PC-9 (cell line): ENCODE results near the gene ERICH2. TPM values are rescaled to one million over a fixed set of nuclear protein-coding genes. Genes with fewer than 3 reads are reported as not detected.
A peak's percentile ranks its signal among the peaks of the same experiment; 100 is the strongest.

Source experiments
- BruUV-seq: library from RNA; stranded (reverse); fragments of 400-500 nt; replicated peaks from 2 replicates; lab custom pipeline; 2021; lab: Mats Ljungman, UMichigan
- CTCF ChIA-PET: fragments of 300-600 bp; sonication (Branson Sonifier 250); formaldehyde crosslinking; loops from one replicate; lab custom pipeline; 2022; ENCODE audit warnings: antibody characterized with exemption; lab: Charles Lee
- POLR2A ChIA-PET: fragments of 300-600 bp; sonication (Branson Sonifier 250); formaldehyde crosslinking; loops from one replicate; lab custom pipeline; 2022; ENCODE audit warnings: antibody characterized with exemption; ENCODE audit not compliant: unreplicated experiment; lab: Charles Lee
- DNase-seq, 2 experiments: peaks; one replicate each; pipeline versions ENCODE4 v3.0.0 to v3.0.0-alpha.2; 2015 to 2022; ENCODE audit warnings: mixed read lengths in 1 of 2
- H2AFZ ChIP-seq: fragments of 200-600 bp; sonication (generic); 2 replicates; pipeline ENCODE4 v1.8.1; 2017; ENCODE audit warnings: antibody characterized with exemption
- H3F3A ChIP-seq: fragments of 200-600 bp; sonication (generic); 2 replicates; pipeline ENCODE4 v1.8.1; 2017; ENCODE audit warnings: antibody characterized with exemption, mild to moderate bottlenecking, low read depth; ENCODE audit not compliant: insufficient read depth
- H3K27ac ChIP-seq: fragments of 200-600 bp; sonication (generic); 2 replicates; pipeline ENCODE4 v1.6.1; 2016; ENCODE audit warnings: mixed run types
- H3K27me3 ChIP-seq: fragments of 200-600 bp; sonication (generic); 2 replicates; pipeline ENCODE4 v1.6.1; 2016; ENCODE audit warnings: low read depth, mixed run types; ENCODE audit not compliant: insufficient read depth
- H3K36me3 ChIP-seq: fragments of 200-600 bp; sonication (generic); 2 replicates; pipeline ENCODE4 v1.6.1; 2016; ENCODE audit warnings: low read depth, mixed run types
- H3K4me1 ChIP-seq: fragments of 200-600 bp; sonication (generic); replicated peaks from 2 replicates; pipeline ENCODE4 v1.6.1; 2016; ENCODE audit warnings: mixed run types; ENCODE audit not compliant: insufficient read depth
- H3K4me2 ChIP-seq: fragments of 200-600 bp; sonication (generic); 2 replicates; pipeline ENCODE4 v1.6.1; 2017; ENCODE audit warnings: mixed run types
- H3K4me3 ChIP-seq: fragments of 200-600 bp; sonication (generic); 2 replicates; pipeline ENCODE4 v1.6.1; 2016; ENCODE audit warnings: mixed run types
- H3K79me2 ChIP-seq: fragments of 200-600 bp; sonication (generic); 2 replicates; pipeline ENCODE4 v1.6.1; 2017; ENCODE audit warnings: low read depth, mixed run types
- H3K9me2 ChIP-seq: fragments of 200-600 bp; sonication (generic); 2 replicates; pipeline ENCODE4 v1.8.1; 2017; ENCODE audit warnings: mild to moderate bottlenecking; ENCODE audit not compliant: insufficient read depth
- H3K9me3 ChIP-seq: fragments of 200-600 bp; sonication (generic); 2 replicates; pipeline ENCODE4 v1.8.1; 2016; ENCODE audit warnings: low read depth; ENCODE audit not compliant: insufficient read depth
- H4K20me1 ChIP-seq: fragments of 200-600 bp; sonication (generic); 2 replicates; pipeline ENCODE4 v1.8.1; 2017; ENCODE audit not compliant: insufficient read depth
- CTCF ChIP-seq: fragments of 200-600 bp; sonication (generic); conservative IDR thresholded peaks from 2 replicates; pipeline ENCODE4 v1.6.1; 2017; ENCODE audit warnings: mixed run types, antibody characterized with exemption, mild to moderate bottlenecking, moderate library complexity
- EZH2 ChIP-seq: fragments of 200-600 bp; sonication (generic); IDR thresholded peaks from 2 replicates; pipeline ENCODE4 v1.8.0; 2017; ENCODE audit warnings: antibody characterized with exemption, low read depth
- intact Hi-C: fragments of 100-400 bp; cut with micrococcal nuclease; formaldehyde crosslinking; loops from one replicate; pipeline ENCODE4 v1.10.0; 2022; ENCODE audit not compliant: unreplicated experiment
- total RNA-seq: library from RNA; stranded (reverse); gene quantifications from 2 replicates; pipeline ENCODE4 v1.2.3, GENCODE V29; 2021

Gene ERICH2
- total RNA-seq, 1 experiment from 2014 or later: 2.0 TPM

GRCh38 chr2:170820757-170821530, 50.8 kb downstream of the ERICH2 start:
- Histone ChIP-seq H3K4me3 (no peak overlapping the region), H3K27me3 (no peaks in the 10 kb centered on the region), H3K27ac (no peak overlapping the region), H3K9me2 (no peaks in the 10 kb centered on the region), H3K79me2 (no peaks in the 10 kb centered on the region), H2AFZ (no peak overlapping the region), H3F3A (no peaks in the 10 kb centered on the region), H3K9me3 (no peaks in the 10 kb centered on the region), H3K36me3 (no peaks in the 10 kb centered on the region), H3K4me1 (no peaks in the 10 kb centered on the region), H3K4me2 (peak overlapping the region; percentile 18; the same call in 1 of the 2 replicates), H4K20me1 (no peaks in the 10 kb centered on the region)
- BruUV-seq: no TSS peak
- no peak for DNase-seq
- ChIA-PET POLR2A (no interaction called here), CTCF (interaction anchor here (0.6 kb wide), 1 partner anchor 13 kb away, joined by 3 read pairs; no protein-coding TSS in a partner anchor)
- intact Hi-C loops: no loop called here
- no peak for TF ChIP-seq CTCF

GRCh38 chr2:170821531-170822289, 51.5 kb downstream of the ERICH2 start:
- H3K4me3 ChIP-seq: no peak overlapping the region

More at GRCh38 chr2:170821531-170822289, 51.5 kb downstream of the ERICH2 start:
- Histone ChIP-seq H3K9me3 (no peaks in the 10 kb centered on the region), H3K27me3 (no peaks in the 10 kb centered on the region), H2AFZ (no peak overlapping the region), H3K4me2 (no peak overlapping the region), H3K9me2 (no peaks in the 10 kb centered on the region), H3K79me2 (no peaks in the 10 kb centered on the region), H3K27ac (no peak overlapping the region), H3F3A (no peaks in the 10 kb centered on the region), H3K36me3 (no peaks in the 10 kb centered on the region), H4K20me1 (no peaks in the 10 kb centered on the region), H3K4me1 (no peaks in the 10 kb centered on the region)
- no peak for DNase-seq
- TF ChIP-seq EZH2 (no peak), CTCF (no peak)
- BruUV-seq: no TSS peak
- intact Hi-C loops: no loop called here
- CTCF ChIA-PET: interaction anchor here (0.6 kb wide), 1 partner anchor 12 kb away, joined by 3 read pairs; no protein-coding TSS in a partner anchor
- POLR2A ChIA-PET: no interaction called here
